NCI-H1694 (cell line): Measurements from ENCODE around the gene PPP1R1B.

Experiments
- DNase-seq: peaks from one replicate; lab custom pipeline; 2025; lab: John Stamatoyannopoulos, UW

PPP1R1B gene

DNA sequence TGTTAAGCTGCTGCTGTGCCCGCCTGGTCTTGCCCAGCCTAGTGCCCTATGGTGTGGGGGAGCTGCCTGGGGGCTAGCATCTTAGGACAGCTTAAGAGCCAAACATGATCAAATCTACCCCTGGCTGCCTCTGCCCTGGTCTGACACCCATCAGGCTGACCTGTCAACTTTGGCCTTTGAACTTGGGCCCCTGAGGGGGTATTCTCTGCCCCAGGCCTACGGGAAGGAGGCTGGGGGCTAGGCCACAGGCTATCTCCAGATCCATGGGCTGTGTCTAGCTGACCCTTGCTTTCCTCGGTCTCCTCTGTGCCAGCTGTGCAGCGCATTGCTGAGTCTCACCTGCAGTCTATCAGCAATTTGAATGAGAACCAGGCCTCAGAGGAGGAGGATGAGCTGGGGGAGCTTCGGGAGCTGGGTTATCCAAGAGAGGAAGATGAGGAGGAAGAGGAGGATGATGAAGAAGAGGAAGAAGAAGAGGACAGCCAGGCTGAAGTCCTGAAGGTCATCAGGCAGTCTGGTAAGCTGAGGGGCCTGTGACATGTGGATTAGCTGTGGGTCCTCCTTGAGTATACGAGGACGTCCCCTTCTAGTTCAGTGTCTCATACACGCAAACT lies 6.9 kb downstream of the PPP1R1B start:
- no peak for DNase-seq

DNA sequence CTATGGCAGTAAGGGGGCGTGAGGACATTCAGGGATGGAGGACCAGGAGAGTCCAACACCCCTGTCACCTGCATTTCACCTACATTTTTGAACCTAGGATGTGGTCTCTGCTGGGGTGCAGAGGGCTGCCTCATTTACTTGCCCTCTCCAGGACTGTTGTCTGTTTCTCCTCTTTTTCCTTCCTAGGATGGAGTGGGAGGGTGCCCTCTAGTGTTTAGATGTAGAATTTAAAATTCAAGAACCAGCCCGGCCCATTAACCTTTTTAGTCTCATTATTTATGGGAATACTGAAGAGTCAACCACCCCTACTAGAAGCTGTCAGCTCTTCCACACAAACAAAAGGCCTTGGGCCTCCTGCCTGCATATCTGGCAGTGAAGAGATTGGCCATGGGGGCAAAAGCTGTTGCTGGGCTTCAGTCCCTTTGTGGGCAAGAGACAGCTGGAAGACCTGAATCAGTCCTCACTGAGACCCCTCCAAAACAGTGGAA lies 7.7 kb downstream of the PPP1R1B start:
- DNase-seq, result peak; percentile 72

DNA sequence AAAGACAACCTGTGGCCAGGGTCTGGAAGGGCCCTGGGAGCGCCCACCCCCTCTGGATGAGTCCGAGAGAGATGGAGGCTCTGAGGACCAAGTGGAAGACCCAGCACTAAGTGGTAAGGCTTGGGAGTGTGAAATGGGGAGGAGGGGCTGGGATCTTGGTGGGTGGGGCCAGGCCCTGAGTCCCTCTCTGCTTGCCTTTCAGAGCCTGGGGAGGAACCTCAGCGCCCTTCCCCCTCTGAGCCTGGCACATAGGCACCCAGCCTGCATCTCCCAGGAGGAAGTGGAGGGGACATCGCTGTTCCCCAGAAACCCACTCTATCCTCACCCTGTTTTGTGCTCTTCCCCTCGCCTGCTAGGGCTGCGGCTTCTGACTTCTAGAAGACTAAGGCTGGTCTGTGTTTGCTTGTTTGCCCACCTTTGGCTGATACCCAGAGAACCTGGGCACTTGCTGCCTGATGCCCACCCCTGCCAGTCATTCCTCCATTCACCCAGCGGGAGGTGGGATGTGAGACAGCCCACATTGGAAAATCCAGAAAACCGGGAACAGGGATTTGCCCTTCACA lies 8.9 kb downstream of the PPP1R1B start:
- no peak for DNase-seq

DNA sequence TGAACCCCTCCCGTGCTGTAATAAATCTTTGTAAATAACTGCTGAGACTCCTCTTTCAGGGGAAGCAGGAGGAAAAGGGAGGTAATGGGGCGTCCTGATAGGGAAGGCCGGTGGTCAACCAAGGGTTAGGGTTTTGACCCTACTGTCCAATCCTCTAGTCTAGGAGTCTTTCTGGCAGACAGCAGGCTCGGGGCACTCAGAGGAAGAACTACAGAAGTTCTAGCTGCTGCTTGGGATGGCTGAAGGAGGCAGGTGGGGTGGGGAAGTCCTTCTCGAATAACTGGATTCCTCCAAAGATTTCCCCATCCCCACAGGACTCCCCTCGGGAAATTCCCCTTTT lies 9.8 kb downstream of the PPP1R1B start:
- no peak for DNase-seq

DNA sequence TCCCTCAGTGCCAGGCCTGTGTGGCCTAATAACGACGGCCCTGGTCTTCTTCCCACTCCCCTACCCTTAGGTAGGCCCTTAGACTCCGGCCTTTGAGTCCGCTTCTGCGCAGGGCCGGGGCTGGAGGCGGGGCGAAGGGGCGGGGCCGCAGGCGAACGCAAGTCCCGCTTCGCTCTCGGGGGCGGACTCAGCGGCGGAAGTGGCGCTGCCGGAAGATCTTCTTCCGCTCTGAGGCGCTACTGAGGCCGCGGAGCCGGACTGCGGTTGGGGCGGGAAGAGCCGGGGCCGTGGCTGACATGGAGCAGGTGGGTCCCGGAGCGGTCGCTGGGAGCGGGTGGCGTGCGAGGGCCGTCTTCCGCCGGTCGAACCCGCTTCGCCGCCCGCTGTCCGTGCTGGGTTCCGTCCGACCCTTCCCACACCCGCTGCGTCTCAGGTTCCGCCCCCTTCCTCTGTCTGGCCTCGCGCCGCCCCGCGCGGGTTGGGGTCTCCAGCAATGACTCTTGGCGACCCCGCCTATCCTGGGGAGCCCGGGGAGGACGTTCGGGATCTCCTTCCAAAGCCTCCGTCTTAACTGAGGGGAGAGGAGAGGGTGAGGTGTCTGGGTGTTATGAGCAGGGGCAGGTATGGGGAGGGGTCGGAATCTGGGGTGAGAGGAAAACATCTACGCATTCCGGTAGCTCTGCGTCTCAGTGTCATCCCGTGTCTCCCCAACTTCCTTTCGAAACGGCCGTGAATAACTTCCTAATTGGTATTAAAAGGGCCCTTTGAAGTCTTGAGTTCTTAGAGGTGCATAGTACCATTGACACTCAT lies 10.4 kb downstream of the PPP1R1B start, which contains the start of gene STARD3:
Gene STARD3 (plus strand): TSS at position 218 of the 810 bp plus-strand sequence. CDS start 16,388 bp downstream, outside the sequence.
- peak; percentile 45 for DNase-seq

DNA sequence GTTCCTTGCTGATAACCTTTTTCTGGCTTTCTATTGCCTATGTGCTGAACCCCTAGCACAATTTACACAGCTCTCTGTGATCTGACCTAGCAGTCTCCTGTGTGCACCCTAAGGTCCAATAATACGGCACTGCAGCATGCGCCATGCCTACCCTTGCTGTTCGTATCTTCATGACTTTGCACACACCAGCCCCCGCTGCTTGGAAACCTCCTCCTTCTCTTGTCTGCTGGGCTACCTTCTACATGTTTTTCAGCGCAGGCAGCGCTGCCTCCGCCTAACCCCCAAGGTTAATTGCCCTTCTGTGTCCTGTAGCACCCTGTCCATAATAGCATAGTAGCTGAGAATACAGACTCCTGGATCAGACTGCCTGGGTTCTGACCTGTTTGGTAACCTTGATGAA lies 11.6 kb downstream of the PPP1R1B start:
- DNase-seq, result no peak

DNA sequence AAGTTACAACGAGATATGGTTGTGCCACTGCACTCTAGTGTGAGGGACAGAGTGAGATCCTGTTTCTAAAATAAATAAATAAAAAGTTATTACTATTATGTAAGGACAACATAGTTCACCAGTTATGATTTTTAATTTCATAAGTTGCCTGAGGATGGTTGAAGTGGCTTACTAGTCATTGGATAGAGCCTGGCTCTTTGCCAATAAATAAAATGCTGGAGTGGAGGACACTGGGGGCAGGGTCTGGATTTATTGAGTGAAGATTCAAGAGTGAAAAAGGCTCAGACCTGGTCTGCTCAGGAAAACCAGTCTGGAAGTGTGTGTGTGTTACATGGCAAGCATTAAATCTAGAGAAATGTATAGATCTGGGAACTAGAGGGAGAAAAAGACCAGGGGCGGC lies 12.3 kb downstream of the PPP1R1B start:
- no peak for DNase-seq

DNA sequence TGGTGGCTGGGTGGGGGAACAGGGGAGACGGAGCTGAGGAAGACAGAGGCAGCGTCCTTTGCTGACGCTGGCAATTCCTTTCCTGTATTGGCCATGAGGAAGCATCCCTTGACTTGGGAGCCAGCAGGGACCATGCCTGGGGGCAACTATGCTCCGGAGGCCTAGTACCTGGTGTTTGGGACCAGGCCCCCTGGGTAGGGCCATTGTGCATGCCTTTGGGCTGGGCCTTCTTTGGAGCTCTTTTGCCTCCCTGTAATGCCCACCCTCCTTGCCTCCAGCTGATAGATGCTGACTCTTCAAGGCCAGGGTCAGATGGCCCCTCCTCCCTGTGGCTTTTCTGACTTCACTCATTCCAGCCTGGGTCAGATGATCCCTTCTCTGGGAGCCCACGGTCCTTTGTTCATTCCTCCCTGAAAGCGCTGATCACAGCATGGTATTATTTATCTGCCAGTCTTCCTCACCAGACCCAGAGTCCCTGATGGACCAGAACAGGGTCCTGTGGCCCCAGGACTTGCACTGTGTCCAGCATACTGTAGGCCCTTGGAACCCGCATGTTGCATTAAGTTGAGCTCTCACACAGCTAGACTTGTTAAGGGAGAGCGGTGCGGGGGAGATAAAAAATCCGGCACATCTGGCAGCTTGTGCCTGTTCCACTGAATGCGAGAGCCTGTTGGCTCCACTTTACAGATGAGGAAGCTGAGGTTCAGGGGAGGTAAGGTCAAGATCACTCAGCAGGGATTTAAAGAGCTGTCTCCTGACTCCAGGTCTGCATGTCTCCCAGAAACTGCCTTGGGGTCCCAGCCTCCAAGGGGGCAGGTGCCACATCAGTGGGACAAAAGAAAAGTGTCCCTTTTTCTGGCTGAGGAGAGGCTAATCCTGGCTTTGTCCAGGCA lies 13.1 kb downstream of the PPP1R1B start:
- DNase-seq, result no peak

DNA sequence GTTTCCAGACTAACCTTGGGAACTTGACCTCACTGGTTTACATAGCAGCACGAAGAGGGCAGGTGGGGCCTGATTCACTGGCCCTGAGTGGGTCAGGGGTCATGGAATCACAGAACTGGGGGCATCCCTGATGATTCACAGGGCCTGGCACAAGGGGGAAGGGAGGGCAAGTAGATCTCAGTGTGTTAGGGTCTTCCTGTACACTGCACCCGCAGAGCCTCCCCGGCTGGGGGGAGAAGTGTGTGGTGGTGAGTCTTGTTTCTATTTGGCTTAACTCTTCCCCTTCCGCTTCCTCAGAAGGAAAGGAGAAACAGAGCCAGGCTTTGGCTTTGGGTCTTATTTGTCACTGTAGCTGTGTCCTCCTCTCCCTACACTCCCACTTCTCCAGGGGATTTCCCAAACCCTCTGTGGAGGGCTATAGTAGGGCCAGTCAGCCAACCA lies 13.9 kb downstream of the PPP1R1B start:
- DNase-seq, result no peak

DNA sequence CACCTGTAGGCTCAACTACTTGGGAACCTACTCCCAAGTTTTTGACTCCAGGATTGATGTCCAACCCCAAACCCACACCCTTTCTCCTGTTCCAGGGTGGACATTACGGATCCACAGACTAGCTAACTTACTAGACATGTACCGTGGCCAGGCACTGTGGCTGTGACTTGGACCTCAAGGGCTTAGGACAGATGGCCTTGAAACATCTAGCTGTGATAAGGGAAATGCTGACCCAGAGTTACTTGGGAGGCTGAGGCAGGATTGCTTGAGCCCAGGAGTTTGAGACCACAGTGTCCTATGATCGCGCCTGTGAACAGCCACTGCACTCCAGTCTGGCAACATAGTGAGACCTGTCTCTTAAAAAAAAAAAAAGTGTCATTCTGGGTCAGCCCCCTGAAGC lies 14.3 kb downstream of the PPP1R1B start:
- no peak for DNase-seq

DNA sequence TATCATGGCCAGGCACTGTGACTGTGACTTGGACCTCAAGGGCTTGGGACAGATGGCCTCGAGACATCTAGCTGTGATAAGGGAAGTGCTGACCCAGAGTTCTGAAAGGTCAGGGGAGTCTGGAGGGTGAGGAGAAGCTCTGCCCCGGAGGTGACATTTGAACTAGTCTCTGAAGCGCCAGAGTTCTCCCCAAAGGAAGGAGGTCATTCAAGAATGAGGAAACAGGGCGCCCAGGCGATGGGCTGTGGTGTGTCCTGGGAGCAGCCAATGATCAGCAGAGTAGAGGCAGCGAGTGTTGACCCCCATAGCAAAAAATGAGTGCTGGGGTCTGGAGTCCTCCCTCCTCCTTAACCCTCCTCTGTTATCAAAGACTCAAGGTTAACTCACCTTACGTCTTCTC lies 15.1 kb downstream of the PPP1R1B start:
- no peak for DNase-seq

DNA sequence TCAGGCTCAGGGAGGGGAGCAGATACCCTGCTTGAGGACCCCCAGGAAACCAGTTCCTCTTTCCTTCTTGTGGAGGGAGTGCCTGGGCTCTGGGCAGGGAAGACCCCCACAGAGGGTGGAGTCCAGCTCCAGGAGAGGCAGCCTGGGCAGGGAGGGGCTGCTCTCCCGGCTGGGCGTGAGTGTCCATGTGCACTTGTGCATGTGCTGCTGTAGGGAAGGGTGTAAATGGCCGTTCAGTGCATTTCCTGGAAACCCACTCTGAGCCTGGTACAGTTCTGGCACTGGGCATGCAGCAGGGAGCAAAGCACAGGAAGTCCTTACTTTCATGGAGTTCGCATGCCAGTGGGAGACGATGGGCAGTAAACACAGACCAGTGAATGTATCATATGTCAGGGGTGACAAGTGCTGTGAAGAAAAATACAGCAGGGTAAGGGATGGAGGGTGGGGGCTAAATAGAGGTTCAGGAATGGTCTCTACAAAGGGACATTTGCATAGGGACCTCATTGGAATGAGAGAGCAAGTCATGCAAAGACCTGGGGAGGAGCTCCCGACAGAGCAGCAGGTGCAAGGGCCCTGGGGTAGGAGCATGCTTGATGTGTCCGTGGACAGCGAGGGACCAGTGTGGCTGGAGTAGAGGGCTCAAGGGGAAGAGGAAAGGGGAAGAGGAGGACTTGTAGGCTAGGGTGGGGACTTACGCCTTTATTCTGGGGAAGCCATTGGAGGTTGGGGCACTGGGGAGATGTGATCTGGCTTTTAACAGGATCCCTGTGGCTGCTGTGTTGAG lies 15.7 kb downstream of the PPP1R1B start:
- no peak for DNase-seq

DNA sequence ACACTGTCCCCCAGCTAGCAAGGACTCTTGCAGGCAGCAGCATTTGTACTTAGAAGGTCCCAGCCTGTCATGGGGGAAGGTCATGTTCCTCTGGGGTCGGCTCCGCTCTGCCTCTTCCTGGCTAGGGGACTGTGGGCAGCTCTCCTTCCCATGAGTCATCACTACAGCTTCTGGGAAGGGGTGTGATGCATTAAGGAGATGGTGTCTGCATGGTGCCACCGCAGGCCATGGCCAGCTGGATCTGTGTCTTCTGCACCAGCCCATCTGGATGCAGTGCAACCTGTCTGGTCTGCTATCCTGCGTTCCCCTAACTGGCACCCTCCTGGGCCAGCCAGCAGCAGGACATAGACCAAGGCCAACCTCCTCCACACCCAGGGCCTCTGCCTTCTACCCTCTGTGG lies 16.5 kb downstream of the PPP1R1B start:
- no peak for DNase-seq

DNA sequence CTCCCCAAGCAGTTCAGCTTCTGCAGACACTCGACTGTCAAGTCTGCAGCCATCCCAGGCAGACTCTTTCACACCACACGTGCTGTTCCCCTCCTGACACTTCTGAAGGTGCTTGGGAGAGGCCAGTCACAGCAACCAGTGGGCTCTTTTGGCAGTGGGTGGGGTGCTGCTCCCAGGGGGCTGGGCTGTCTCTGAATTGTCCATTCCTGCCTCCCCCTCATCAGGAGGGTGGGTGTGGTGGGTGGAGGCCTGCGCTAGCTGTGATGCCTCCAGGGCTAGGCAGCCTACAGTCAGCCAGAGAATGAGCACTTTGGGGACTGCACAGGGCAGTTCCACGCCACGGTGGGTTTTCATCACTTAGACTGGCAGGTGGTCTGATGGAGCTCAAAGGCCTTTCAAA lies 20.5 kb downstream of the PPP1R1B start:
- DNase-seq, result no peak

DNA sequence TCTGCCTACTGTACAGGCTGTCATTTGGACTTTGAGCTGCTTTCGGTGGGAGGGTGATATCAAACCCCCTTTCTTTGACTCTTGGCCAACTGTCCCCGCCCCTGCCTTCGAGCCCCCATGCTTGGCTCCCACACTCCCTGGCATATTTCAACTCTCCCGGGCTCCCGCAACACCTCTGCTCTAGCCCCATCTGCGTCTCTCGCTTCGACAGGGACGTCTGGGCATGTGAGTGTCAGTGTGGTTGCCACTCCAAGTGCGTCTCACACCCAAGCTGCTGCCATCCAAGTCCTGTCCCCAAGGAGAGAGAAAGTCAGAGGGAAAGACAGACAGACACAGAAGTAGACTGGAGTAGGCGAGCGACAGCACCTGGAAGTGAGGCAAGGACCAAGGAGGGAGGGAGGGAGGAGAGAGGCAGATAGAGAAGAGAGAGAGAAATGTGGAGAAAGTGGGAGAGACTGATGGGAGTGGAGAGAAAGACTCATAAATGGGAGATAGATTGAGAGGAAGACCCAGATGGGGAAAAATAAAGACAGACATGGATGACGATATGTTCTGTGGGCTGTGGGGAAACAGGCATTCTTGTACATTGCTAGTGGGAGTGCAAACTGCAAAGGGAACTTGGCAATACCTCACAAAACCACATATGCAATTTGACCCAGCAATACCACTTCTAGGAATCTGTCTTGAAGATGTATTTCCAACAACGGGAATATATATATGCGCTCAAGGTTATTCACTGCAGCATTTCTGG lies 22.0 kb downstream of the PPP1R1B start:
- DNase-seq, result no peak

DNA sequence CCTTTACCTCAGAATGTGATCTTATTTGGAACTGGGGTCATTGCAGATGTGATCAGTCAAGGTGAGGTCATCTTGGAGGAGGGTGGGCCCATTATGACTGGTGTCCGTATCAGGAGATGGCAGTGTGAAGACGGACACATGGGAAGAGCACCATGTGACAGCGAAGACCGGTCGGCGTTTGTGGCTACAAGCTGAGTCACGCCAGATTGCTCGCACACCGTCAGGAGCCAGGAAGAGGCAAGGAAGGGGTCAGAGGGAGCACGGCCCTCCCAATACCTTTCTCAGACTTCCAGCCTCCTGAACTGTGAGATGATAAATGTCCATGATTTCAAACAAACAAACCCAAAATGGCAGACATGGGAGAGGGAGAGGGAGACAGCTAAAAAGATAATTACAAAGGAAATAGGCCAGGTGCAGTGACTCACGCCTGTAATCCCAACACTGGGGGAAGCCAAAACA lies 23.4 kb downstream of the PPP1R1B start:
- no peak for DNase-seq

DNA sequence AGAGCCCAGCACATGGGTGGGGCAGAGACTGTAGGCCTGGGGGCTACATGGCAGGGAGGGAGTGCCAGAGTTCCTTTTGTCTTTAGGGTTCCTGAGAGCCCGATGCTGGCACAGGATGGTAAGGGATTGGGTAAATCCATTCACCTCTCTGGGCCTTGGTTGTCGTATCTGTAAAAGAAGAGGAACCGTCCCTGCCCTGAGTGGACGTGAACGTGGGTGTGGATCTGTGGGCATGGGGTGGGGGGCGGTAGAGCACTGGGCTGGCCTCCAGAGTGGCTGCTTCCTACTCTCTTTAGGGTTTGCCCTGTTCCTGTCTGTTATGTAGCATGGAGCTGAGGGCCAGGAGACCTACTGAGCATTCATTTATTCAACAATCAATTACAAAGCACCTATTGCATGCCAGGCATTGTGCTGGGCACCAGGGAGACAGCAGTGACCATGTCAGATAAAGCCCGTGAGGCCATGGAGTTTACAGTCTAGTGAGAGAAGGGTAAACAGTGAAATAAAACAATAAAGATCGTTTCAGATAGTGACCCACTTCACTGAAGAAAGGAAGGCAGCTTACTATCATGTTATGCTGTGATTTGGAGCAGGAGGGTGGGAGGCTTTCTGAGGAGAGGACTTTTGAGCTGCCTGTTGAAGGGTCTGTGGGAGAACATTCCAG lies 25.3 kb downstream of the PPP1R1B start:
- no peak for DNase-seq

DNA sequence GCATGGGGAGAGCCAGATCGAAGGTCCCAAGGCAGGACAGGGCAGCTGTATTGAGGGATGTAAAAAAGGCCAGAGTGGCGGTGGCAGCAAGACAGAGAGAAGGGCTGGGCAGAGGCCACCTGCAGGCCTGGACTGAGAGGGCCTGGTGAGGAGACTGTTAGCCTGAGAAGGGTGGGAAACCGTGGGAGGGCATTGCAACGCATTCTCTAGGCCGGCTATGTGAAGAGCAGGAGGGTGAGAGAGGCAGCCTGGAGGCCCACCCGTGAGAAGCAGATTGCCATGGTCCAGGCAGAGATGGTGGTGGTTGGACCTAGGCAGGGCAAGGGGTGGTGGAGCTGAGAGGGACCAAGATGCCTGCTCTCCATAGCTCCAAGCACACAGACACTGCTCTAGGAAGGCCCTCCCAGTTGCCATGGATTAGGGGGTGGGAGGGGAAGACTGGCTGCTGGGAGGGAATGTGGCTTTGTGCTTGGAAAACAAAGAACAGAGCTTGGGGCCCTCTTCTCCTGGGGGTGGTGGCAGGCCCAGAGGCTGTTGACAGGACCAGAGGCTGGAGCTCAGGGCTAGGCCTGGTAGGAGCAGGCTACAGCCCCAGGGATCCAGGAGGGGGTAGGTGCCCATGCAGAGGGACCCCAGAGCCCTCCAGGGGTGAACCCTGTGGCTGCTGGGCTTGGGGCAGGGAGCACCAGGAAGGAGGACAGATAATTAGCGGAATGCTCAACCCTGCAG lies 26.0 kb downstream of the PPP1R1B start:
- DNase-seq, result no peak

DNA sequence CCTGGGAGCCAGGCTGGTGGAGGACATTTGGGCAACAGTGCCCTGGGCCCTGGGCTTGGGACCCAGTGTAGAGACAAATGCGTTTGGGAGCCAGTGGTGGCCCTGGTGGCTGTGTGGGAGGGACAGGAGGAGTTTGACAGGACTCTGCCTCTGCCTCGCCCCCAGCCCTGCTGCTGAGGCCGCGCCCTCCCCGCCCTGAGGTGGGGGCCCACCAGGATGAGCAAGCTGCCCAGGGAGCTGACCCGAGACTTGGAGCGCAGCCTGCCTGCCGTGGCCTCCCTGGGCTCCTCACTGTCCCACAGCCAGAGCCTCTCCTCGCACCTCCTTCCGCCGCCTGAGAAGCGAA lies 26.5 kb downstream of the PPP1R1B start:
- no peak for DNase-seq
